ENCODE measurements around the gene LCOR.

GRCh38 chr10:96784253-96784652 is 47.8 kb upstream of the LCOR start:
- TF ChIP-seq, protein P1, sequence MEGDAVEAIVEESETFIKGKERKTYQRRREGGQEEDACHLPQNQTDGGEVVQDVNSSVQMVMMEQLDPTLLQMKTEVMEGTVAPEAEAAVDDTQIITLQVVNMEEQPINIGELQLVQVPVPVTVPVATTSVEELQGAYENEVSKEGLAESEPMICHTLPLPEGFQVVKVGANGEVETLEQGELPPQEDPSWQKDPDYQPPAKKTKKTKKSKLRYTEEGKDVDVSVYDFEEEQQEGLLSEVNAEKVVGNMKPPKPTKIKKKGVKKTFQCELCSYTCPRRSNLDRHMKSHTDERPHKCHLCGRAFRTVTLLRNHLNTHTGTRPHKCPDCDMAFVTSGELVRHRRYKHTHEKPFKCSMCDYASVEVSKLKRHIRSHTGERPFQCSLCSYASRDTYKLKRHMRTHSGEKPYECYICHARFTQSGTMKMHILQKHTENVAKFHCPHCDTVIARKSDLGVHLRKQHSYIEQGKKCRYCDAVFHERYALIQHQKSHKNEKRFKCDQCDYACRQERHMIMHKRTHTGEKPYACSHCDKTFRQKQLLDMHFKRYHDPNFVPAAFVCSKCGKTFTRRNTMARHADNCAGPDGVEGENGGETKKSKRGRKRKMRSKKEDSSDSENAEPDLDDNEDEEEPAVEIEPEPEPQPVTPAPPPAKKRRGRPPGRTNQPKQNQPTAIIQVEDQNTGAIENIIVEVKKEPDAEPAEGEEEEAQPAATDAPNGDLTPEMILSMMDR (IDR thresholded peaks at IDR 0.05), result no peak
- no peak for TF ChIP-seq EP300 (IDR thresholded peaks at IDR 0.05)
- no peak for TF ChIP-seq POLR2AphosphoS5 (IDR thresholded peaks at IDR 0.05)
- TF ChIP-seq POLR2A (IDR thresholded peaks at IDR 0.05), result no peak
